Endodermal cell (in vitro differentiated cells): ENCODE results near the gene UPF2. TPM values are rescaled to one million over a fixed set of nuclear protein-coding genes. Genes with fewer than 3 reads are reported as not detected.

ENCODE experiments used
- DNase-seq: peaks from one replicate; pipeline ENCODE4 v3.0.0-alpha.2; 2017
- H3K27ac ChIP-seq: 2 replicates; pipeline ENCODE4 v1.5.1; 2013; ENCODE audit warnings: mild to moderate bottlenecking, low read depth, low read length, moderate library complexity
- H3K27me3 ChIP-seq: 2 replicates; pipeline ENCODE4 v1.6.1; 2013; ENCODE audit warnings: mild to moderate bottlenecking, low read length, moderate library complexity; ENCODE audit not compliant: insufficient read depth, control insufficient read depth, poor library complexity, severe bottlenecking
- H3K36me3 ChIP-seq: 2 replicates; pipeline ENCODE4 v1.7.0; 2013; ENCODE audit warnings: mild to moderate bottlenecking, low read length, moderate library complexity; ENCODE audit not compliant: control insufficient read depth, insufficient read depth
- H3K4me1 ChIP-seq: one replicate; pipeline ENCODE4 v1.7.0; 2013; ENCODE audit warnings: low read length; ENCODE audit not compliant: control insufficient read depth, insufficient read depth
- H3K4me3 ChIP-seq: 2 replicates; pipeline ENCODE4 v1.5.1; 2013; ENCODE audit warnings: mild to moderate bottlenecking, low read length, moderate library complexity
- H3K9ac ChIP-seq: 2 replicates; pipeline ENCODE4 v1.6.1; 2013; ENCODE audit warnings: mild to moderate bottlenecking, low read length, moderate library complexity; ENCODE audit not compliant: poor library complexity, severe bottlenecking; ENCODE audit errors: extremely low read depth
- H3K9me3 ChIP-seq: 2 replicates; pipeline ENCODE4 v1.6.1; 2013; ENCODE audit warnings: mild to moderate bottlenecking, low read length, moderate library complexity; ENCODE audit not compliant: control insufficient read depth
- H3K27ac Mint-ChIP-seq: 2 replicates; pipeline ENCODE4 v1.8.0; 2020; ENCODE audit warnings: mixed read lengths
- H3K27me3 Mint-ChIP-seq: 2 replicates; pipeline ENCODE4 v1.8.0; 2021; ENCODE audit warnings: mild to moderate bottlenecking, mixed read lengths; ENCODE audit not compliant: insufficient read depth
- H3K36me3 Mint-ChIP-seq: 2 replicates; pipeline ENCODE4 v1.8.0; 2020; ENCODE audit warnings: low read depth, mixed read lengths
- H3K4me1 Mint-ChIP-seq: 2 replicates; pipeline ENCODE4 v1.8.0; 2020; ENCODE audit warnings: mixed read lengths
- H3K4me3 Mint-ChIP-seq: 2 replicates; pipeline ENCODE4 v1.8.0; 2020; ENCODE audit warnings: mild to moderate bottlenecking, moderate library complexity, mixed read lengths
- H3K9me3 Mint-ChIP-seq: 2 replicates; pipeline ENCODE4 v1.8.0; 2020; ENCODE audit warnings: mild to moderate bottlenecking, mixed read lengths
- CTCF ChIP-seq: fragments of 200-600 bp; sonication (generic); conservative IDR thresholded peaks from 2 replicates; pipeline ENCODE4 v1.5.0; 2021; ENCODE audit warnings: antibody characterized with exemption, mild to moderate bottlenecking
- WGBS, 2 experiments: methylation state at CpG; one replicate each; pipeline versions ENCODE4 v1.1.5 to v1.1.7; 2013; ENCODE audit warnings: missing lambda C conversion rate in 2 of 2, mixed read lengths in 1 of 2; ENCODE audit not compliant: insufficient coverage in 1 of 2, insufficient read length in 1 of 2; 5-methylcytosine and 5-hydroxymethylcytosine counted together
- total RNA-seq, 2 donors: library from RNA; stranded (reverse); fragmentation: NEBNext Ultra II Directional in 1 of 2; extraction: Animal tissue kit (Norgen Biotek cat#: 25700) in 1 of 2; gene quantifications; 2 replicates in 1 of 2; 3 replicates in 1 of 2; pipeline ENCODE4 v1.2.1, GENCODE V29; 2021

The UPF2 gene
- total RNA-seq, 2 donors from 2014 or later: 16.8 to 23.4 TPM

- H3K27me3 Mint-ChIP-seq: no peaks in the 10 kb centered on the region
- no peak overlapping the region for H3K4me3 Mint-ChIP-seq
- Histone ChIP-seq H3K27me3 (no peaks in the 10 kb centered on the region), H3K9ac (no peak overlapping the region), H3K9me3 (no peaks in the 10 kb centered on the region), H3K4me3 (no peak overlapping the region), H3K27ac (no peak overlapping the region), H3K36me3 (peaks cover 62% of the 10 kb centered on the region), H3K4me1 (no peaks in the 10 kb centered on the region)
- H3K27ac Mint-ChIP-seq: no peak overlapping the region
- TF ChIP-seq CTCF: no peak
- 99 to 100% methylated on average over 2 of the region's 2 CpGs for WGBS, 2 experiments
- H3K4me1 Mint-ChIP-seq: no peaks in the 10 kb centered on the region
- H3K36me3 Mint-ChIP-seq: peaks cover 48% of the 10 kb centered on the region
- H3K9me3 Mint-ChIP-seq: no peaks in the 10 kb centered on the region
- no peak for DNase-seq
These were observed 15.1 kb downstream of the UPF2 start for GRCh38 chr10:12027539-12027938.

- Mint-ChIP-seq H3K4me1 (no peaks in the 10 kb centered on the region), H3K36me3 (peaks cover 40% of the 10 kb centered on the region), H3K4me3 (no peak overlapping the region), H3K9me3 (no peaks in the 10 kb centered on the region), H3K27ac (no peak overlapping the region), H3K27me3 (no peaks in the 10 kb centered on the region)
- Histone ChIP-seq H3K27ac (no peak overlapping the region), H3K4me3 (no peak overlapping the region), H3K9ac (no peak overlapping the region), H3K9me3 (no peaks in the 10 kb centered on the region), H3K36me3 (peaks cover 63% of the 10 kb centered on the region), H3K27me3 (no peaks in the 10 kb centered on the region), H3K4me1 (no peaks in the 10 kb centered on the region)
- WGBS, 2 experiments: 98 to 100% methylated on average over 4 to 5 of the region's 5 CpGs
- no peak for DNase-seq
- no peak for TF ChIP-seq CTCF
These were observed 17.0 kb downstream of the UPF2 start for GRCh38 chr10:12025591-12025990.

- Histone ChIP-seq H3K27ac (no peak overlapping the region), H3K4me1 (no peaks in the 10 kb centered on the region), H3K4me3 (no peak overlapping the region), H3K27me3 (no peaks in the 10 kb centered on the region), H3K9me3 (no peaks in the 10 kb centered on the region), H3K9ac (no peak overlapping the region), H3K36me3 (peaks cover 41% of the 10 kb centered on the region)
- TF ChIP-seq CTCF: no peak
- no peaks in the 10 kb centered on the region for H3K4me1 Mint-ChIP-seq
- no peaks in the 10 kb centered on the region for H3K27me3 Mint-ChIP-seq
- peaks cover 22% of the 10 kb centered on the region for H3K36me3 Mint-ChIP-seq
- no peaks in the 10 kb centered on the region for H3K9me3 Mint-ChIP-seq
- no peak overlapping the region for H3K27ac Mint-ChIP-seq
- no peak overlapping the region for H3K4me3 Mint-ChIP-seq
- 94 to 100% methylated on average over 1 of the region's 1 CpG for WGBS, 2 experiments
- no peak for DNase-seq
These were observed 19.9 kb downstream of the UPF2 start for GRCh38 chr10:12022580-12023257.
